HUES48 (cell line): ENCODE data around the gene FAM135A.

ENCODE experiments used
- H3K27ac ChIP-seq: one replicate; pipeline ENCODE4 v1.7.0; 2013; ENCODE audit warnings: low read depth, low read length, inconsistent platforms
- H3K27me3 ChIP-seq: 2 replicates; pipeline ENCODE4 v1.6.1; 2013; ENCODE audit warnings: mild to moderate bottlenecking, low read length; ENCODE audit not compliant: control insufficient read depth, insufficient read depth
- H3K36me3 ChIP-seq: 2 replicates; pipeline ENCODE4 v1.6.1; 2013; ENCODE audit warnings: low read length; ENCODE audit not compliant: control insufficient read depth, insufficient read depth
- H3K4me1 ChIP-seq: 2 replicates; pipeline ENCODE4 v1.6.1; 2013; ENCODE audit warnings: mild to moderate bottlenecking, low read length; ENCODE audit not compliant: control insufficient read depth, insufficient read depth
- H3K4me3 ChIP-seq: 2 replicates; pipeline ENCODE4 v1.5.1; 2013; ENCODE audit warnings: mild to moderate bottlenecking, low read depth, low read length
- H3K9ac ChIP-seq: 2 replicates; pipeline ENCODE4 v1.6.1; 2013; ENCODE audit warnings: mild to moderate bottlenecking, low read depth, low read length, moderate library complexity
- H3K9me3 ChIP-seq: 2 replicates; pipeline ENCODE4 v1.6.1; 2013; ENCODE audit warnings: low read length; ENCODE audit not compliant: control insufficient read depth, insufficient read depth

FAM135A gene

DNA sequence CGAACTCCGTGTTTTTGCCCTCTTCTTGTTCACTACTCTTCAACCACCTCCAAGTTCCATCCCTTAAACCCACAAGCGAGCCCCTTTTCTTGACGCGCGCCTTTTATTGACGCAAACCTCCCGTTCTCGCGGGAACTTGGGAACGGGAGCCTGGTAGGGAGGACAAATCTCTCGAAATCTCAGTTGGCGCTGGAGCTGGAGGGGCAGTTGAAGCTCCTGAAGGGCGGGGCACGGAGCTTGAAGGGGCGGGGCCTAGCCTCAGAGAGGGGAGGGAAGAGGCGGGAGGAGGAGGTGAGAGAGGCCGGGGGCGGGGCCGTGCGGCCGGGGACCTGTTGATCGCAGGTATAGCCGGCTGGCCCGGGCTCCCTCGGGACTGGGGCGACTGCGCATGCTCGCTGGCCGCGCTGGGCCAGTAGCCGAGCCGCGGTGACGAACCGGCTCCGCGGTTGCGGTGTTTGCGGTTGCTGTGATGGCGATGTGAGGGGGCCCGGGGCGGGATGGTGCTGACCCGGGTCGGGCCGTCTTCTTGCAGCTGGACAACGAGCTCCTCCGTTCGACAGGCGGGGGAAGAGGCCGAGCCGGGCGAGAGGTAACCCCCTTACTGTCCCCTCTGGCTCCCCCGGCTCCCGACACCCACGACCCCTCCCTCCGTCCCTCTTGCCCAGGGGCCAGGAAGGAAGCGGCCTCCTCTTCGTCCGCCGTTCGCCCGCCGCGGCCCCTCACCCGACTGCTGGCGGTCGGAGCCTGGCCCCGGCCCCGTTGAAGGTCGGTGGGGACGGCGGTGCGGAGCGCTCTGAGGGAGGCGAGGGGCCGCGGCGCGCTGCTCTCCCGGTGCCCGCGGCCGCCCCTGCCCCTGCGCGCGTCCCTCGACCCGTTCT lies at the start of gene FAM135A:
TSS of gene FAM135A (plus strand) at position 395 of the 878 bp plus-strand sequence. CDS start 14,835 bp downstream, outside the sequence.
- peaks cover 7% of the 10 kb centered on the region for H3K4me1 ChIP-seq
- peak within 1 kb of the TSS; percentile 96 for H3K4me3 ChIP-seq
- H3K27me3 ChIP-seq = no peaks in the 10 kb centered on the region
- peaks cover 21% of the 10 kb centered on the region for H3K36me3 ChIP-seq
- H3K27ac ChIP-seq = peak within 1 kb of the TSS; percentile 86
- no peaks in the 10 kb centered on the region for H3K9me3 ChIP-seq
- peak within 1 kb of the TSS; percentile 95 for H3K9ac ChIP-seq

DNA sequence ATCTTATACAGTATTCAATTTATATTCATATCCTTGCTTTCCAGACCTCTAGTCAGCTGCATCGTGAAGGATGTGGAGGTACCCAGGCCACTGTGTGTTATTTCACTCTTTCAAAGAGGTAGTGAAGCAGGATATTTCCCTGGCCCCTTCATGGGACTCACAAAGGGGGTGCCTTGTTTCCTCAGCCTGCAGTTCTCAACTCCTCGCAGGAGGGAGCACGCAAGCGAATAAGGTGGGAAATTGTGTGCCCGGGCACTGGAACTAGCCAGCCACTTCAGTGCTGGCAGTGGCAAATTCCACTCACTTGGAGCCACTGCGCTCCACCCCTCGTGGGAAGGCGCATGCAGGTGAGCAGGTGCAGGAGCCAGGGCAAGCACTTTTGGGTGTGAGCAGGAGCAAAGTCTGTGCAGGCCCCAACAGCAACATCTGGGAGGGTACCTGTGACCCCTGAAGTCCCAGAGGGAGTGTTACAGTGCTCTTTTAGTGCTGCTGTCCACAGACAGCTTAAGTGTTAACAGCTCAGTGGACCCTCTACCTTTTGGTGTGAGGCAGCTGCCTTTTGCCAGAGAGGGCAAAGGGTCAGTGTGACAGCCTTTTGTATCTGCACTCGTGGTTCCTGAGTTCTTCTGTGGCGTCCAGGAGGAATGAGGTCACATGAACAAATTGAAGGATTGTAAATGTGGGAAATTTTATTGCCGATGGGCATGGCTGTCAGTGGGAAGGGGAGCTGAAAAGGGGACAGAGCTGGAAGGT lies 49.4 kb upstream of the FAM135A start:
- H3K36me3 ChIP-seq = no peaks in the 10 kb centered on the region
- H3K9me3 ChIP-seq = no peaks in the 10 kb centered on the region
- no peak overlapping the region for H3K27ac ChIP-seq
- H3K9ac ChIP-seq = no peak overlapping the region
- H3K4me1 ChIP-seq = no peaks in the 10 kb centered on the region
- no peak overlapping the region for H3K4me3 ChIP-seq
- H3K27me3 ChIP-seq = no peaks in the 10 kb centered on the region

DNA sequence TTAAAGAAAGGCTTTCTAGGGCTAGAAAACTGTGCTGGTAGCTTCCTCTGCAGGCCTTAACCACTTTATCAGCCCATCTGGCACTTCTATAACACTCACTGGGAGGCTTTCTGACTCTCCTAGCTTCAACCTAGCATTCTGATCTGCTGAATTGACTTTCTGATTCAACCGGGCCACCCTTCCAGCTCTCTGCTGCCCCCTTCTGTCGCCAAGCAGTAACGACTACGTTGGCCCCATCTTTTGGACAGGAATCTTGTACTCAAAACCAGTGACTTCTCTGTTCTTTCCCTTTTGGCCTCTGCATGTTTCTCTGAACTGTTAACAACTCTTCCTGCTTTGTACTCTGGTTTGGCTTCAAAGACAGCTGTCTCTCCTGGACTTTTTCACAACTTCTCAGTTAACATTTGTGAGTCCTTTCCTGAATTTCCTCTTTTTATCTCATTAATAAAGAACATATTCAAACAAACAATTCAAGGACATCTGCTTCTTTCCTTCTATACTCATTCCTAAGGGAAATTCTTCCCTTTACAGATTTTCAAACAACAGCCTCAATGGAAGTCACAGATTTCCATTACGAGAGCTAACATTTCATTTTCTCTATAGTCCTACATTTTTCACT lies 43.9 kb upstream of the FAM135A start:
- Histone ChIP-seq H3K9ac (no peak overlapping the region), H3K9me3 (no peaks in the 10 kb centered on the region), H3K4me1 (no peaks in the 10 kb centered on the region), H3K4me3 (no peak overlapping the region), H3K27me3 (no peaks in the 10 kb centered on the region), H3K27ac (no peak overlapping the region), H3K36me3 (no peaks in the 10 kb centered on the region)

DNA sequence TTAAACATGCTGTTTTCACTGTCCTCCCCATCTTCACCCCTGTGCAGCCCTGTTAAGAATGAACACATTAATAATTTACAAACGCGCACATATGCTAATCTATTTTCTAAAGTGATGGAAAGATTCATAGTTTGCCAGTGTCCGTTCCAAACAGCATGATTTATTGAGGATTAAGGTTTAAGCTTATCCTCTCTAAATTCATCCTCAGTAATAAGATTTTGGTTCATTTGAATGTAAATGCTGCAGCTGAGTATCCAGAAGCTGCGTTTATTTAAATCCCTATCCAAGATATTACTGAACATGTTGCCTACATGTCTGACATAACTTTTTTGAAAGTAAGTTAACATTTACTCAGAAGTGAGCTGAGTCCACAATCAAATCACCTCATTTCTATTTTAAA lies 42.8 kb upstream of the FAM135A start:
- Histone ChIP-seq H3K9ac (no peak overlapping the region), H3K9me3 (no peaks in the 10 kb centered on the region), H3K27me3 (no peaks in the 10 kb centered on the region), H3K4me1 (no peaks in the 10 kb centered on the region), H3K36me3 (no peaks in the 10 kb centered on the region), H3K27ac (no peak overlapping the region), H3K4me3 (no peak overlapping the region)

DNA sequence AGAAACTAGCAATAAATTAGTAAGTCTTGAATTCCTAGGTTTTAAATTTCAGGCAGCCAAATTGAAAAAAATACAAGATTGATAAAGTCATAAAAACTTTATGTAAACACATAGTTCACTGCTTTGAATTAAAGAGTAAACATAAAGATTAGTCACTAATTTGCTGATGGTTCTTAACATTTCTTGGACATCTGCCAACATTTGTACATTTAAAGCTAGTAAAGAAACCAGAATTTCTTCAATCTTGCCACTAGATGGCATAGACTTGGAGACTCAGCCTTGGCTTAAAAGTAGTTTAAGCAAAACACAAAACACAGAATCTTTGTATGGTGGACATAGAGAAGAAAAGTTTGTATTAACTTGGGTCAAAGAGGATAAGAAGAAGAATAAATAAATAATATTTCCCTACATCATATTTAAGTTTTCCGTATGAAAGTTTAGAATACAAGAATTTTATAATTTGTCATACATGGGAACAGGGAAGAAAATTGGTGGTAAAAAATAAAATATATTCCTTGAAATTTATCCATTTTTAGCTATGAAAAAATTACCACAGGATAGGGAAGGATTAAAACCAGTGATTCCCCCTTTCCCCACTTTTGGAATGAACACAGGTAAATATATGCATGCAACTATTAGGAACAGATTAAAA lies 41.7 kb upstream of the FAM135A start:
- no peak overlapping the region for H3K4me3 ChIP-seq
- H3K36me3 ChIP-seq = no peaks in the 10 kb centered on the region
- H3K27ac ChIP-seq = no peak overlapping the region
- no peaks in the 10 kb centered on the region for H3K9me3 ChIP-seq
- H3K27me3 ChIP-seq = no peaks in the 10 kb centered on the region
- no peak overlapping the region for H3K9ac ChIP-seq
- H3K4me1 ChIP-seq = no peaks in the 10 kb centered on the region

DNA sequence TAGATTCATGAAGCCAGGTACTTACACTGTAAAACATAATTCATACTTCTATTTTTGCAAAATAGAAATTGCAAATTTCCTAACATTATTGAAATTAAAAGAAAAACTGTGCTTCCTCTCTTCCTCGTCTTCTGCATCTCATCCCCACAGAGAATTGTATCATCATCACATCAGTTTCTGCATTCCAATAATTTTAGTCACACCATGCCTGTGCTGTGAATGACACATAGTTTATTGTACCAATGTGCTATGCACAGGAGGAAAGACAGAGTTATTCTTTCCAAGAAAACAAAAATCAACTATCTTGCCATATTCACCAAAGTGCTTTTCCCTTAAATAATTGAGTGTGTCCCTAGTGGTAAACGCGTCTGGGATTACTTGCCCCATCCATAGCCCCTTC lies 38.1 kb upstream of the FAM135A start:
- H3K9ac ChIP-seq = no peak overlapping the region
- no peak overlapping the region for H3K4me3 ChIP-seq
- H3K27me3 ChIP-seq = no peaks in the 10 kb centered on the region
- H3K36me3 ChIP-seq = no peaks in the 10 kb centered on the region
- no peak overlapping the region for H3K27ac ChIP-seq
- no peaks in the 10 kb centered on the region for H3K4me1 ChIP-seq
- no peaks in the 10 kb centered on the region for H3K9me3 ChIP-seq

DNA sequence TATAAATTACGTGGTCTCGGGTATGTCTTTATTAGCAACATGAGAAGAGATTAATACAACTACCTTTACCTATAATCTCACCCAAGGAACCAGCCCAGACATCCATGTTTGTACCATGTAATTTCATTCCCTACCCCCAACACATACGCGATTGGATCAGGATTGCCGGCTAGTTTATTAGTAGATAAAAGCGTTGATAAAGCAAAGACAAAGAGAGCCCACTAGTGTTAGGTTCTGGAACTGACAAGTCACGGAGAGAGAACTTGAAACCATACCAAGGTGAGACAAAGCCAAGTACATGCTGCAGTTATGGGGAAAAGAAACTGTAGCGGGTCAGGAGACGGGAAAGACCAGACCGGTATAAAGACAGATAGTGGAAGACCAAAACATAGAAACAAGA lies 37.4 kb upstream of the FAM135A start:
- H3K9ac ChIP-seq = no peak overlapping the region
- H3K4me1 ChIP-seq = peaks cover 5% of the 10 kb centered on the region; the same call in 1 of the 2 replicates
- no peak overlapping the region for H3K4me3 ChIP-seq
- H3K36me3 ChIP-seq = no peaks in the 10 kb centered on the region
- H3K9me3 ChIP-seq = no peaks in the 10 kb centered on the region
- H3K27ac ChIP-seq = no peak overlapping the region
- H3K27me3 ChIP-seq = no peaks in the 10 kb centered on the region

DNA sequence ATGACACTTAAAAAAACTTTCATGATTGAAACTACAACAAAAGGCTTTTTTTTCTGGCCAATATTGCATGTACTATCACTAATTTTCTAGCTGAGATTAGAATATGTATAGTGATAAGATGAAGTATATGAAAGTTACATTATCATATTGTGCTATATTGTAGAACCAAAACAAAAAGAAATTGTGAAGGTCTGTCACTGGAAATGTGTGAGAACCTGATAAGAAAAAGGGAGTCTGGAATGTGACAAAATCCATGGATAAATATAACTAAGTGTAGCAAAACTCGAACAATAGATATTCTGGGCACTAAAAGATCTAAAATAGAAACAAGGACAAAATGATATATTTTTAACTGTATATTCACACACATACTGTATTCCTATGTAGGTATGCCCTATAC lies 36.7 kb upstream of the FAM135A start:
- H3K27me3 ChIP-seq = no peaks in the 10 kb centered on the region
- H3K9ac ChIP-seq = no peak overlapping the region
- no peaks in the 10 kb centered on the region for H3K36me3 ChIP-seq
- H3K9me3 ChIP-seq = no peaks in the 10 kb centered on the region
- peaks cover 8% of the 10 kb centered on the region; the same call in 1 of the 2 replicates for H3K4me1 ChIP-seq
- no peak overlapping the region for H3K4me3 ChIP-seq
- H3K27ac ChIP-seq = no peak overlapping the region

DNA sequence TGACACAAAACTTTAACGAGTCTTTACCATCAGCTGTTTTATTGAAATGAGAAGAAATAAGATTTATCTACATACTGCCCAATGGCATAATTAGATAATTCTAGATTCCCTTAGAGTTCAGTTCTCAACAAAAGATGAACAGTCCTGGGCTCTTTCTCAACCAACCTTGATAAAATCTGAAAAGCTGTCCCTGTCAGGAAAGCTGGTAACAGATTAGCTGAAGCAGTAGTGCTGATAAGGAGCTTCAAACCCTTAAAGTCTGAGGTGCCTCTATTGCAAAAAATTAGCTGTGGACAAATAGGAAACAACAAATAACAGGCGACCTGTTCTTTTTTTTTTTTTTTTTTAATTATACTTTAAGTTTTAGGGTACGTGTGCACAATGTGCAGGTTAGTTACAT lies 35.9 kb upstream of the FAM135A start:
- H3K9me3 ChIP-seq = no peaks in the 10 kb centered on the region
- H3K4me3 ChIP-seq = no peak overlapping the region

DNA sequence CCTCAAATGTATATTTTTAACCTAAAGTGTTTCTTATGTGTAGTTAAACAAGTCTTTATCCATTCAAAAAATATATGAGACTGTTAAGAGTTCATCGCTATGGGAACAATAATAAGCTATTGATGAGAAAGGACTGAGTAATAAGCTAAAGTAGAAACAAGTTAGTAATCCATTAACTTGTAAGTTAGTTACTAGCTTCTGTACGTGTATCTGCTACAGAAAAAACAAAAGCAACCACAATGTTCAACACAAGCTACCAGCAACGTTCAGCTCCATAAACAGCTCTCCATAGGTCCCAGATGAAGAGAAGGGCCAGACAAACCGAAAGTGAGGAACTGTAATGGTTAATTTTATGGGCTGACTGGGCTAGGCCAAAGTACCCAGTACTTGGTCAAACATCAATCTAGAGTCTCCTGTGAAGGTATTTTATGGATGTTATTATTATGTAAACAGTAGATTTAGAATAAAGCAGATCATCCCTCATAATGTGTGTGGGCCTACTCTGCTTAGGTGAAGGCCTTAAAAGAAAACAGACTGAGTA lies 33.8 kb upstream of the FAM135A start:
- no peaks in the 10 kb centered on the region for H3K9me3 ChIP-seq
- peaks cover 8% of the 10 kb centered on the region; the same call in 1 of the 2 replicates for H3K4me1 ChIP-seq
- H3K4me3 ChIP-seq = no peak overlapping the region
- no peaks in the 10 kb centered on the region for H3K27me3 ChIP-seq
- H3K27ac ChIP-seq = no peak overlapping the region
- no peaks in the 10 kb centered on the region for H3K36me3 ChIP-seq
- no peak overlapping the region for H3K9ac ChIP-seq

More for the DNA sequence above, 35.9 kb upstream of the FAM135A start:
- no peak overlapping the region for H3K27ac ChIP-seq
- no peaks in the 10 kb centered on the region for H3K27me3 ChIP-seq
- H3K4me1 ChIP-seq = peaks cover 8% of the 10 kb centered on the region; the same call in 1 of the 2 replicates
- H3K36me3 ChIP-seq = no peaks in the 10 kb centered on the region
- no peak overlapping the region for H3K9ac ChIP-seq
